ENCODE results near the gene DGCR8.

Gene DGCR8

DNA sequence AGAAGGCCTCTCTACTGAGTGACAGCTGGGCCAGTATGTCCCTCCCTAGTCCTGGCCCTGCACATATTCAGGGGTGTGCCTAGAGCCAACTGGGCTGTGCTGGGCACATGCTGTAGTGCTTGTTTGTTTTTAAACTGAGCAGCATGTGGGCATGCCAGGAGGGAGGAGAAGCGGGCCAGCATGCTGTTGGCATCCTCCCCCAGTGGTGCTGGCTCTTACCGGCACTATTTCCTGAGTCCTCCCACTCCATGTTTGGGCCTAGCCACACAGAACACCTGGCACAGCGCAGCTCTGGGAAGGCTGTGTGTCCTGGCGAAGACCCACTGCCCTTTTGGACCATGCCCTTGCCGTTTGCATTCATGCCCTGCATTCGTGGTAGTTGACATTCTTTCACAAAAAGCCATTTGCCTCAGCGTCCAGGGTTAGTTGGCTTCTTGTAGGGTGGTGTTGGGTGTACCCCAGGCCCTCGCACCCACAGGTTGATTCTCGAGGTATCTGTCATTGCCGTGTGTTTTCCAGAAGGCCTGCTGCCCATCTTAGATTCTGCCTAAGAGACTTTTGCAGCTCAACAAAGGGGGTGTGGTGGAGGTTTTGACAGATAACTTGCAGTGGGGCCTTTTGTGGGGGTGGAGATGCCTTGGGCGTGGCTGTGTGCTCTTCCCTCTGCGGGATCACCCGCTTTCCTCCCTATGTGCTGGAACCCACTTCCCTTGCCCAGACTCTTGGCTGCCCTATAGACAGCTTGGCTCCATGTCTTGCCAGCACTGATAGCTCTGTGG is 13.6 kb downstream of the DGCR8 start:
- no peak overlapping the region for H3K4me3 ChIP-seq (replicated peaks; ENCODE audit: low read depth, low read length)
- TF ChIP-seq CTCF (IDR thresholded peaks at IDR 0.05; ENCODE audit: low read length, missing control alignments), result no peak
- no peak for DNase-seq (ENCODE audit: low read depth)

- H3K4me3 ChIP-seq (replicated peaks; ENCODE audit: low read depth, low read length), result no peak overlapping the region
- no peak for DNase-seq (ENCODE audit: low read depth)
- TF ChIP-seq CTCF (IDR thresholded peaks at IDR 0.05; ENCODE audit: low read length, missing control alignments), result no peak
Measured at GRCh38 chr22:20094197-20094807, 14.3 kb downstream of the DGCR8 start.

- no peak for DNase-seq (ENCODE audit: low read depth)
- H3K4me3 ChIP-seq (replicated peaks; ENCODE audit: low read depth, low read length), result no peak overlapping the region
- no peak for TF ChIP-seq CTCF (IDR thresholded peaks at IDR 0.05; ENCODE audit: low read length, missing control alignments)
Measured at GRCh38 chr22:20095521-20095920, 15.5 kb downstream of the DGCR8 start.

DNA sequence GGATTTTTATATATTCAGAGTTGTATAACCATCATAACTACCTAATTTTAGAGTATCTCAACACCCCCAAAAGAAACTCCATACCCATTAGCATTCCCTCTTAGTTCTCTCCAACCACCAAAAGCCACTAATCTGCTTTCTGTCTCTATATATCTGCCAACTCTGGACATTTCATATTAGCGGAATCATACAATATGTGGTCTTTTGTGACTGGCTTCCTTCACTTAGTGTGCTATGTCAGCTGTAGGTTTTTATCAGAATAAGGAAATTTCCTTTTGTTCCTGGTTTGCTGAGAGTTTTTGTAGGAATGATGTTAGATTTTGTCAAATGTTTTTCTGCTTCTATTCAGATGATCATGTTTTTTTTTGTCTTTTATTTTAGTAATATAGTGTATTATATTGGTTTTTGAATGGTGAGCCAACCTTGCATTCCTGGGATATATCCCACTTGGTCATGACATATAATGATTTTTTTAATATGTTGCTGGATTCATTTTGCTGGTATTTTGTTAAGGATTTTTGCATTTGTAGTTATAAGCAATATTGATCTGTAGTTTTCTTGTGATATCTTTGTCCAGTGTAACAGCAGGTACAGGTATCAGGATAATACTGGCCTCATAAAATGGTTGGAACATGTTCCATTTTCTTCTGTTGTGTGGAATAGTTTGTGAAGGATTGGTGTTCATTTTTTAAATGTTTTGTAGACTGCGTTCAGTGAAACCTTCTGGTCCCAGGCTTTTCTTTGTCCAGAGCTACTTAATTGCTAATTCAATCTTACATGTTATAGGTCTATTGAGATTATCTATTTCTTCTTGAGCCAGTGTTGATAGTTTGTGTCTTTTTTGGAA is 16.8 kb downstream of the DGCR8 start:
- no peak for TF ChIP-seq CTCF (IDR thresholded peaks at IDR 0.05; ENCODE audit: low read length, missing control alignments)
- no peak overlapping the region for H3K4me3 ChIP-seq (replicated peaks; ENCODE audit: low read depth, low read length)
- DNase-seq (ENCODE audit: low read depth), result no peak

DNA sequence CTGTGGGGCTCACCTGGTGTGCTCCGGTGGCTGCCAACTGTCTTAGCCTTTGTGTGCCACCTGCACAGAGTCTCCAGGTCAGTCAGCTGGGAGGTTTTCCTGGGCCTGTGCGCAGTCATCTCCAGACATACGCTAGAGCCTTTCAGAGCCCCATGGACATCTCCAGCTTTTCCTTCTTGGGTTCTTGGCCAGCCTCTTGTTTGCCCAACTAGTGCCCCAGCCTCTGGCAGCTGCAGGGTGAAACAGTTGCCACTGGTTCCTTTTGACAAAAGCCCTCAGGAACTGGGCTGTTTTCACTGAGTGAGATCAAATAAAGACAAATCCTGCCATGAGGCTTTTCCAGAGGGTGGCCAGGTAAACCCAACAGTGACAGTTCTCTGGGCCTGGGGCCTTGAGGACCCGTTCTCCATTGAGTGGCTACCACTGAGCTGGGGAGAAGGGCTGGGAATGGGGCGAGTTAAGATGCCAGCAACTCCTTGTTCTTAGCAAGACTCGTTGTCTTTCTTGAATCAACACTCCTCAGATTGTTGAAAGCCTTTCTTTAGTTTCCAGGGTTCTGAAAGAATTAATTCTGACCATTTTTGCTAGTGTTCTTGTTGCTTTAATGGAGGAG is 19.2 kb downstream of the DGCR8 start:
- no peak for DNase-seq (ENCODE audit: low read depth)
- H3K4me3 ChIP-seq (replicated peaks; ENCODE audit: low read depth, low read length), result no peak overlapping the region
- TF ChIP-seq CTCF (IDR thresholded peaks at IDR 0.05; ENCODE audit: low read length, missing control alignments), result no peak

GRCh38 chr22:20101638-20102037 is 21.6 kb downstream of the DGCR8 start:
- TF ChIP-seq CTCF (IDR thresholded peaks at IDR 0.05; ENCODE audit: low read length, missing control alignments), result no peak
- no peak for DNase-seq (ENCODE audit: low read depth)
- H3K4me3 ChIP-seq (replicated peaks; ENCODE audit: low read depth, low read length), result no peak overlapping the region
